Heart right ventricle (tissue), 16 donors: Measurements from ENCODE around the gene DCTN2. TPM values are rescaled to one million over a fixed set of nuclear protein-coding genes. Genes with fewer than 3 reads are reported as not detected.
A peak's percentile ranks its signal among the peaks of the same experiment; 100 is the strongest.

Experiments
- ATAC-seq, 8 donors: fragments of 200-7000 bp; cut with Tn5 transposase; one replicate each; pipeline ENCODE4 v1.9.1; 2020; ENCODE audit warnings: mild to moderate bottlenecking in 8 of 8, moderate library complexity in 8 of 8, moderate number of reproducible peaks in 1 of 8
- DNase-seq, 2 donors: peaks; one replicate each; pipeline ENCODE4 v3.0.0-alpha.2; 2020
- H3K27ac ChIP-seq, 10 donors: fragments of 200-600 bp; sonication (generic) in 2 of 10; one replicate each; pipeline versions ENCODE4 v1.5.0 to v1.8.0; 2020 to 2022; ENCODE audit warnings: mild to moderate bottlenecking in 3 of 10
- H3K27me3 ChIP-seq, 7 donors: fragments of 200-600 bp; one replicate each; pipeline ENCODE4 v1.8.0; 2021 to 2022; ENCODE audit warnings: mild to moderate bottlenecking in 2 of 7
- H3K36me3 ChIP-seq, 9 donors: fragments of 200-600 bp; sonication (generic) in 1 of 9; one replicate each; pipeline versions ENCODE4 v1.5.0 to v1.8.0; 2020 to 2022; ENCODE audit warnings: mild to moderate bottlenecking in 2 of 9
- H3K4me1 ChIP-seq, 9 donors: fragments of 200-600 bp; sonication (generic) in 1 of 9; one replicate each; pipeline versions ENCODE4 v1.5.0 to v1.8.0; 2020 to 2022; ENCODE audit warnings: mild to moderate bottlenecking in 4 of 9
- H3K4me3 ChIP-seq, 10 donors: fragments of 200-600 bp; sonication (generic) in 2 of 10; one replicate each; pipeline versions ENCODE4 v1.5.0 to v1.8.0; 2020 to 2022; ENCODE audit warnings: mild to moderate bottlenecking in 7 of 10, moderate library complexity in 2 of 10
- H3K9me3 ChIP-seq, 11 donors: fragments of 200-600 bp in 10 of 11; sonication (generic) in 2 of 11; one replicate each; pipeline versions ENCODE4 v1.5.0 to v1.8.0; 2013 to 2022; ENCODE audit warnings: mild to moderate bottlenecking in 2 of 11, control low read depth in 1 of 11, moderate library complexity in 1 of 11
- CTCF ChIP-seq, 9 donors: fragments of 200-600 bp; sonication (generic) in 2 of 9; IDR thresholded peaks; one replicate each; pipeline versions ENCODE4 v1.5.0 to v1.8.0; 2021 to 2022; ENCODE audit warnings: antibody characterized with exemption in 9 of 9, mild to moderate bottlenecking in 5 of 9, moderate library complexity in 1 of 9
- WGBS, 2 donors: extraction: QIAGEN DNeasy Blood & Tissue Kit; methylation state at CpG; one replicate each; pipeline ENCODE4 v1.1.7; 2013; ENCODE audit warnings: inconsistent platforms in 1 of 2; 5-methylcytosine and 5-hydroxymethylcytosine counted together
- intact Hi-C, 10 donors: fragments of 100-400 bp; cut with DNase I; formaldehyde crosslinking; loops; one replicate each; pipeline versions ENCODE4 v1.11.1 to v1.14.2; 2022
- polyA plus RNA-seq, 2 donors: library from polyadenylated mRNA; stranded (reverse); fragments of 200-250 nt; gene quantifications; one replicate each; pipeline ENCODE4 v1.2.3, GENCODE V29; 2013
- total RNA-seq, 10 donors: library from RNA; stranded (reverse); fragmentation: NEBNext Ultra II Directional in 3 of 10; extraction: Animal tissue kit (Norgen Biotek cat#: 25700) in 3 of 10; gene quantifications; one replicate each; pipeline versions ENCODE4 v1.2.1 to v1.2.4, GENCODE V29; 2021 to 2023
- donor health status: Arrhythmogenic right ventricular cardiomyopathy.
- donor health status: ischemic (EF 13 %, LVEDD 7.1; RV severe dilation, severe dysfunction).
- donor health status: healthy with polysubstance abuse.
- donor health status: DM: no; HTN: yes; CAD: no.
- donor health status: DM: no; HTN: no; CAD: no.
- donor health status: ischemic (EF 25% LVEDD 6.9; RV normal size, moderate dysfunction).
- donor health status: ischemic (EF 25% LVEDD 5.7; RV mildly dilated, moderate dysfunction).
- donor health status: healthy.
- donor health status: DM: yes; HTN: yes; CAD: no.
- donor health status: Ischemic cardiomyopathy.
- donor health status: ischemic (EF 35%, LVEDD 5.7; RV mildly dilated, moderate dysfunction).
- donor health status: nonischemic (EF 11% LVEDD 7.7; RV severe dilation, severe dysfunction).
- donor health status: DM: yes; HTN: yes; CAD: no.
- donor health status: PGD.
- donor health status: ischemic (EF 29% LVEDD 5.4; RV normal size, mild dysfunction).
- donor health status: nonischemic (EF 23%, LVEDD 6.1; RV moderate dilation, normal function).

The DCTN2 gene
- total and polyA plus RNA-seq, 12 donors = 45.9 to 174 (median 101) TPM

GRCh38 chr12:57550641-57551549 lies 3.9 kb upstream of the DCTN2 start:
- 55 to 63% methylated on average over 7 of the region's 7 CpGs for WGBS, 2 donors
- no peak overlapping the region for H3K27ac ChIP-seq
- peaks cover 0 to 55% (median 47%) of the 10 kb centered on the region in 7 donors for H3K27me3 ChIP-seq
- no peak for ATAC-seq
- TF ChIP-seq CTCF (IDR thresholded peaks at IDR 0.05) = no peak
- no peaks in the 10 kb centered on the region for H3K36me3 ChIP-seq
- H3K9me3 ChIP-seq = no peaks in the 10 kb centered on the region
- intact Hi-C loops = no loop called here
- H3K4me1 ChIP-seq = peaks cover 8 to 20% (median 12%) of the 10 kb centered on the region in 9 donors
- no peak overlapping the region for H3K4me3 ChIP-seq
- no peak for DNase-seq

- DNase-seq (no peak), ATAC-seq (no peak)
- WGBS, 2 donors = 3 to 4% methylated on average over 46 to 51 of the region's 52 CpGs
- H3K27me3 ChIP-seq = peaks cover 0 to 55% (median 47%) of the 10 kb centered on the region in 7 donors
- H3K36me3 ChIP-seq = no peaks in the 10 kb centered on the region
- H3K27ac ChIP-seq = no peak within 1 kb of the TSS
- TF ChIP-seq CTCF (IDR thresholded peaks at IDR 0.05) = no peak
- H3K9me3 ChIP-seq = no peaks in the 10 kb centered on the region
- peaks cover 13 to 29% (median 19%) of the 10 kb centered on the region in 9 donors for H3K4me1 ChIP-seq
- H3K4me3 ChIP-seq = peak within 1 kb of the TSS; percentile 21 to 51 (median 46)
- intact Hi-C loops = no loop called here
Measured at GRCh38 chr12:57549909-57550640, 3.1 kb upstream of the DCTN2 start, which contains the start of gene KIF5A. Gene KIF5A, plus strand, starts transcription at chr12:57550044. Its CDS starts 228 bp downstream, at chr12:57550272.

- H3K4me3 ChIP-seq = peak overlapping the region; percentile 21 to 51 (median 46)
- ATAC-seq (no peak), DNase-seq (no peak)
- WGBS, 2 donors = 33 to 36% methylated on average over 13 of the region's 13 CpGs
- peaks cover 13 to 36% (median 26%) of the 10 kb centered on the region in 9 donors for H3K4me1 ChIP-seq
- intact Hi-C loops = no loop called here
- no peaks in the 10 kb centered on the region for H3K9me3 ChIP-seq
- H3K27ac ChIP-seq = no peak overlapping the region
- no peaks in the 10 kb centered on the region for H3K36me3 ChIP-seq
- H3K27me3 ChIP-seq = peaks cover 0 to 55% (median 44%) of the 10 kb centered on the region in 7 donors
- no peak for TF ChIP-seq CTCF (IDR thresholded peaks at IDR 0.05)
Measured at GRCh38 chr12:57549203-57549908, 2.4 kb upstream of the DCTN2 start.

- DNase-seq = no peak
- ATAC-seq = no peak
- Histone ChIP-seq H3K36me3 (no peaks in the 10 kb centered on the region), H3K4me3 (no peak overlapping the region), H3K4me1 (peaks cover 13 to 42% (median 34%) of the 10 kb centered on the region in 9 donors), H3K27ac (no peak overlapping the region), H3K27me3 (peaks cover 0 to 48% (median 40%) of the 10 kb centered on the region in 7 donors), H3K9me3 (no peaks in the 10 kb centered on the region)
- intact Hi-C loops = no loop called here
- TF ChIP-seq CTCF (IDR thresholded peaks at IDR 0.05) = no peak
- 38 to 44% methylated on average over 2 of the region's 2 CpGs for WGBS, 2 donors
Measured at GRCh38 chr12:57548488-57548887, 1.5 kb upstream of the DCTN2 start.
